HG03196 (cell line): ENCODE measurements around the gene GRAMD2B.

Experiments used
- ATAC-seq: cut with Tn5 transposase; IDR thresholded peaks from one replicate; pipeline ENCODE4 v1.9.1; 2021; ENCODE audit not compliant: unreplicated experiment

GRAMD2B gene

DNA sequence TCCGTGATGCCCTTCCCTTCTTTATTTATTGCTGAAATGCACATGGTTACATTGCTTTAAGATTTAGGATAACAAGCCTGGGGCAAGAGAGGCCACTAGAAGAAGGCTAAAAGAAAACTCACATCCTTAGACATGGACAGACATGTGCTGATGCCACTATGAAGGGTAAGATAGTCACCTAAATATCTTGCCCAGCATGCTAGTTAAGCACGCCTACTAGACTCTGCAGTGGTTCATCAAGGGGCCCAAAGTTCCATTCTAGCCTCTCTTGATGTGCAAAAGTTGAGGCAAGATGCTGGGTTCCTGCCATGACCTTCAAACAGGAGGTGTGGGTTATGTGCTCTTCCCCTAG lies 49.3 kb downstream of the GRAMD2B start:
- ATAC-seq: no peak

DNA sequence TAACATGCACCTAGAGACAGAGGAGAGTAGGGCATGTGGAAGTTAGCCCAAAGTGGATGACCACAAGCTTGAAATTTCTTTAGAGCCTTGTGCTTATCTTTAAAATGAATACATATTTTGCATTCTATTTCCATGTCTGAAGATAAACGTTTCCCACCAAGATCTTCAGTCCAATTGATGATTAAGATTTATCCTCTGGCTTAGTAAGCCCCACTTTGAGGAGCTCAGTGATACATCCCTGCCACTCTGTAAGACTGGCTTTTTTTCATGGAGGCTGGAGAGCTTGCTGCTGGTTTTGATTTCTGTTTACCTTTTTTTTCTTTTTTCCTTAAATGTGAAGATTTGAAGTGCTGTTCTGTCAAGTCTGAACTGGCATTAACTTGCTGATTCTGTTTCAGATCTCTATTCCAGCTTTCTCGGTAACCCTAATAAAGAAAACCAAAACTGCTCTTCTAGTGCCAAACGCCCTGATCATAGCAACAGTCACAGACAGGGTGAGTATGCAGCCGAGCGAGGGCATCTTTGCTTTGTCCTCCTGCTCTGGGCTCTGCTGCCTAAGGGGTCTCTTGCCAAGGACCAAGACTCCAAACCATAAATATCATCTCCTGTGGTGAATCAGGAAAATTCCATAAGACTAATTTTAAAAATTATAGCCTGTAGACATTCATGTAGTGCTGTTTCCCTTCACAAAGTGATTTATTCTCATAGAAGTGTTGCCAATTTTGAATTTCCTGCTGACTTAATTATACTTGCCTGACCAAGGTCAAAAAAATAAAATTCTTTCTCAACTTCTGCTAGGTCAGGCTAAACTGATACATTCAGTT lies 54.3 kb downstream of the GRAMD2B start:
- no peak for ATAC-seq

DNA sequence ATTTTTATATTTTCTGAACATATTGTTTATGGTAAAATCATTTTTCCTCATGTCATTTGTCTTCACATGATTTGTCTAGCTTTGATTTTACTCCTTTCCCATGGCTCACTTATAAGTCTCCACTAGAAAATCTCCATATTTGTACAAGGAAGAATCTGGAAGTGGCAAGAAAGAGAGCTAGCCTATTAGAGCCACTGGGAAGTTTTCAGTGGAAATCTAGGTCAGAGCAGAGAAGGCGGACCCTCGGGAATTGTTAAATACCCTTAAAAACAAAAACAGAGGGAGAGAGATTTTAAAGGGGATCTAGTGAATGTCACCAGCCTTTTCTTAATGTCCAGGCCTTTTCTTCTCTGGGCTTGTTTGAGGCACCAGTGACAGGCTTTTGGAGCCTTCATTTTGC lies 56.6 kb downstream of the GRAMD2B start:
- no peak for ATAC-seq

DNA sequence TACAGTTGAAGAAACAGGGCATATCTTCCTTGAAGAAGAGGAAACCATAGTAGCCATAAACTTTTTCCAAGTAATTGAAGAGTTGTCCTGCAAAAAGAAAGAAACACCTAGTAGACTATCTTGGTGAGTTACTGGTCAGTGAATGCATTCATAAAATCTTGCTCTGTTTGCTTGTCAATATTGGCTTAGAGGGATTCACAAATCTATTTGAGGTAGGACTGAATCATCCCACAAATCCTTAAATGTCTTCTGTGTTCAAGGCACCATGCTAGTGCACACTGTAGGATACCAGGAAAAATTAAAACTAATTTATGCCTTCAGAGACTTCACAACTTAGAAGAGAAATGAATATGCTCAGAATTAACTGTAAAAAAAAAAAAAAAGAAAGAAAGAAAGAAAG lies 57.6 kb downstream of the GRAMD2B start:
- ATAC-seq: no peak

DNA sequence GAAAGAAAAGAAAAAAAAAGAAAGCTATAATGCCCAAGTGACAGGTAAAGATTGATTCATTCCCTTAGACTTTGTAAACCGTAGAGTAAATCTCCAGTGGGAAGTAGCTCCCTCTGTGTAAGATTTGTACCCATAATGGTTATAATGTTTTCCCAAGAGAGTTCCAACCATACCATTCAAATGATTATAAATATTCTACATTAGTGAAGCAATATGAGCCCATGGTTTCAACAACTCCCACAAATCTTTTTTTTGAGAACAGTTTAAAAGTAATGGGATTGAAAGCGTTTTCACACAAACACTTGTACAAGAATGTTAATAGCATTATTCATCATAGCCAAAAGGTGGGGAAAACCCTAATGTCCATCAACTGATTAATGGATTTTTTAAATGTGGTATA lies 58.0 kb downstream of the GRAMD2B start:
- no peak for ATAC-seq

DNA sequence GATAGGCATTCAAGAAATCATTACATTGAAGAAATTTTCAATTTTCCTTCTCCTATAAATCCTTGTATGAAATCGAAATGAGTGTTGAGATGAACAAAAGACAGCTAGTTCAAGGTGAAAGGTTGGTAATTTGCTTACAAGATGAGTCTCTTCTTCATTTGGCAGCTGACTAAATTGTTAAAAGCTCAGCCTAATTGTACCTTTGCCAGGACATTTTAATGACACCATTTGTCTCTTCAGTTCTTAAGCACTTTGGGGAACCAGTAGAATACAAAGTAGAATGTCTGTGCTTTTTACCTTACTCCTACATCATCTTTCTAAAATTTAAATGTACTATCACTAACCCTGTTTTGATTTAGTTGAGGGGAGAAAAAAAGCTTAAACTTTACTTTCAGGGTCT lies 59.4 kb downstream of the GRAMD2B start:
- no peak for ATAC-seq

DNA sequence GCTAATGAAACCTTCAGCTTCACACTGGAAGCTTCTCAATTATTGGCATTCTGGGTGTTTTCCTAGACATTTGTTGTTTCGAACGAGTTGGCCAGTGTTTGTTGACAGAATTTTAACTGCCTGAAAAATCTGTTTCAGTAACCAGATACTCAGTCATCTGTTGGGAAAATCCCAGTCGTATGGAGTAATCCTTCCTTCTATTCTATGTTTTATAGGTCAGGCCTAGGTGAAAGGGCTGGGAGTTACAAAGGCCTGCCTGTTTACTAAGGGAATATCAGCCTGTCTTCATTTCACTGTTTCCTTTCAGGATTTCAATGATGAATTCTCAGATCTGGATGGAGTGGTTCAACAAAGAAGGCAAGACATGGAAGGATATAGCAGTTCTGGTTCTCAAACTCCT lies 59.9 kb downstream of the GRAMD2B start:
- no peak for ATAC-seq

DNA sequence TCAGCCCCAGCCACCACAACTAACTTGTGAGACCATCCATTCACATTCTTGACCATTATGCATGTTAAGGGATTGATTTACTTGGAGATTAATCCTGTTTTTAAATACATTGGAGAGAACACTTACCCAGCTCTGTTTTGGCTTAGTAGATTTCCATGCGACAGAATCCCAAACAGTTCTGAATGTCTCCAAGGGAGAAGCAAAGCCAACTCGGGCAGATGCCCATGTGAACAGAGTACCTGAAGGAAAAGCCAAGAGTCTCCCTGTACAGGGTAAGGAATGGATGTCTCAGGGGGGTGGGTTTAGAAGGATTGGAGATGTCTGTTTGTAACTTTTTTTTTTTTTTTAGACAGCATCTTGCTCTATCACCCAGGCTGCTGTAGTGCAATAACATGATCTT lies 61.0 kb downstream of the GRAMD2B start:
- ATAC-seq: no peak

DNA sequence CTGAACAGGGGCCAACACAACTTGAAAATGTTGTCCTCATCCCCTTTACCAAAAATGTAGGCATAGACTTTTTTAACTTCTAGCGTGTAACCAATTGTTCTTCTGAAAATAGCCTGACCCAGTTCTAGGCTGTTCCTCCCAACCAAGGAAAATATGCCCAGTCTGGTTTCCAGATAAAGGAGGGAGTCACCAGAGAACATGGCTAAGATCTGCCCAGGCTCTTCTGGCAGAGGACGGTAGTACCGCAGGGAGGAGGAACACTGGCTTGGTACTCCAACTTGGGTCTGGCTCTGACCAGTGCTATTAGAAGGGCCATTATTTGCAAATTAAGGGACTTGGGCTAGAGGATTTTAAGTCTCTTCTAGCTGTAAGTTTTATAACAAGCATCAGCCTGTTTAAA lies 63.1 kb downstream of the GRAMD2B start:
- no peak for ATAC-seq

DNA sequence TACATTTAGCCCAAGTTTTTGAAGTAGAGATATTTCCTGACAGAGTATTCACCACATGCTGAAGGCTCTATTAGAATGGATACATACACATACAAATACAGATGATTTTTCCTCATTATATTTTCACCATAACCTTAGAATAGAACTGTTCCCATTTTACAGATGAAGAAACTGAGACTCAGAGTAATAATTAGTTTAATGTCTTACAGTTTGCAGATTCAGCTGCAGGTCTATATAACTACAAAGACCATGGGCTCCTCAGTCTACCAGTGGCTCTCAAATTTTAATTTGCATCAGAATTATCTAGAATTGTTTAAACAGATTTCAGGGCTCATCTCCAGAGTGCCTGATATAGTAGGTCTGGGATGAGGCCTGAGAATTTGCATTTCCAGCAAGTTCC lies 64.4 kb downstream of the GRAMD2B start:
- ATAC-seq: no peak

DNA sequence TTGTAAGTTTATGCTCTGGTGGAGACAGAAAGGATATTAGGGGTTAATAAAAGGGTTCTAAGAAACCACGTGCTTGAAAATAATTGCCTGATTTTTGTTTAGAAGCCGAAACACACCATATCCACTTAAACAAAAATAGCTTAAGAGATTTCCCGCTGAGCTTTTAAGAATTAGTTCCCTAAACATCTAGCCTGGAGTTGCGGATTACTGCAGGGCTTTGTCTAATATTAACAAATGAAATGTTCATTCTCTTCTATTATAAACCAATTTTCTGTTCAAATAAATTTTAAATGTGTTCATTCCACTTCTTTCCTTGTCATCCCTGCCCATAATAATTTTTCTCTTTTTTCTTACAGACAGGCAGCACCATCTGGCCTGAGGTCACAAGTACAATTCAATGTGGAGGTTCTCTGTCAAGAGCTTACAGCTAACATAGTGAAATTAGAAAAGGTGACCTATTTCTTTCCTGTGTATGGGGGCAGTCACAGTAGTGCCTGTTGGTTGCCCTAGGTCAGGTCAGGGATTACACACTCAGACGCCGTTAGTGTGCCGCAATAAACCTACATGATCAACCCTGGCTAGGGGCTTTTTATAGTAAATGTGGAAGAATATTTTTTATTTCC lies 65.3 kb downstream of the GRAMD2B start:
- no peak for ATAC-seq

DNA sequence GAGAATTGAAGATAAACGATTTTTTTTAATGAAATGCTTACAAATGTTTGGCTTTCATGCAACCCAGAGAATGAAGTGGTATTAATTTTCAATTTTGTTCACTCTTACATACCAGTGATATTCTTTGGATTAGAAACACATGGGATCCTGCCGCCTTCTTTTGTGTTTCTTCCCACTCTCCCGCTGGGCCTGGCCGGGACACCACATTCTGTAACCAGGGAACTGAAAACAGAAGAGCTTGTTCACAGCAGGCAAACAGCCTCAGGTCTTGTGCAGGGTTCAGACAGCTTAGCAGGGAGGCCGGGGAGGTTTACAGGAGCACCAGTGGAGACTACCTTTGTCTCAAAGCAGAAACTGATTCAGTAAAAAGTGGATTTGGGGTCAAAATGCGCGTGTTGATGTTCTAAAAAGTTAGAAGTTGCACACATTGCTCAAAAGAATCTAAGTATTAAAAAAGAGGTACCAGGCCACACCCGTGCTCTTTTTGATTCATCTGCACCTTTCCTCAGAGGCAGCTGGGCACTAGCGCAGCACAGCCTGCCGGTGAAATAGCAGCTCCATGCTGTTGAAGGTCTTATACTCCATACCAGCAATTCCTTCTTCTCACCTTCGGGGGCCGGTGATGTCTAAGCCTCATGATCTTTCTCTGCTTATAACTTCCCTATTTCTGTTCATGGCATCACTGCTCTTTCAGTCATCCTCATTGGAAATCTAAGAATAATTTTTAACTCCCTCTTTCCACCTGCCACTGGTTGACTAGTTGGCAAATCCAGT lies 67.1 kb downstream of the GRAMD2B start:
- ATAC-seq: no peak

DNA sequence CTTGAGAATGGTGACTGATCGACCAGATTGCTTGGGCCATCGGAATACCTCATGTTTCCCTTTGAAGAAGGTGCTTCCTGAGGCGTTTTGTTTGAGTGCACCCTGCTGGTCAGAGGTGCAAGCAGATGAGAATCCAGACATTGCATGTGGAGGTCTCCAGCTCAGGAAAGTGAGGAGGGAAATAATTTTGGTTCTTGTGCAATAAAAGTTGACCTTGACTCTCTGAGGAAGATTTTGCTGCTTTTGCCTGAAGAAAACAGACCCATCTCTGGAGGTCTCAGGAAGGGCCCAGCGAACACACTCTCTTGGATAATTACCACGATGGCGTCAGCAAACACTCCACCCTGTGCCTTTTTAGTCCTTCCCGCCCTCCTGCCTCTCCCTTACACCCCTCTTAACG lies 69.7 kb downstream of the GRAMD2B start:
- ATAC-seq: no peak

DNA sequence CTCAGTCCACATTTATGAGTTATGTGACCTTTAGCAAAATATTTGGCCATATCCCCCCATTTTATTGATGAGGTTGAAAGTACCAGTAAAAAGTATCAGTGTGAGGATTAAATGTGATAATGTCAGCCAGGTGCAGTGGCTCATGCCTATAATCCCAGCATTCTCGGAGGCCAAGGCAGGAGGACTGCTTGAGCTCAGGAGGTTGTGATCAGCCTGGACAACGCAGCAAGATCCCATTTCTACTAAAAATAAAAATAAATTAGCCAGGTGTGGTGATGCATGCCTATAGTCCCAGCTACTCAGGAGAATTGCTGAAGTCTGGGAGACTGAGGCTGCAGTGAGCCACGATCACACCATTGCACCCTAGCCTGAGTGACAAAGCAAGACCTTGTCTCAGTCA lies 71.2 kb downstream of the GRAMD2B start:
- no peak for ATAC-seq

DNA sequence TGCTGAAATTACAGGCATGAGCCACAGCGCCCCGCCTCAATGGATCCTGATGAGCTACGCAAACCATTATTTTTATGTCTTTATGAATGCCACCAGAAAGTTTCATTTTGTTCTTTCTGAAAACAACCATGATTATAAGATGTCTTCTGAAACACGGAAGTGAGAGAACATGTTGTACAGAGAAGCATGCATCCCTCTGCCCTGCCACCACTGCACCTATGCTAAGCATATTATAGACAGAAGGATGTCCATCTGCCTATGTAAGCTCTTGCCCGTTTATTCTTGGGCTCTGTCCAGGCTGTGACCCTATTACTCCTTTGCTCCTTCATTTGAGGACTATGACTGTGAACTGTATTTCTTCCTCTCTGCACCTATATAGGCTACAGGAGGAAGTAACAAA lies 74.3 kb downstream of the GRAMD2B start:
- no peak for ATAC-seq

DNA sequence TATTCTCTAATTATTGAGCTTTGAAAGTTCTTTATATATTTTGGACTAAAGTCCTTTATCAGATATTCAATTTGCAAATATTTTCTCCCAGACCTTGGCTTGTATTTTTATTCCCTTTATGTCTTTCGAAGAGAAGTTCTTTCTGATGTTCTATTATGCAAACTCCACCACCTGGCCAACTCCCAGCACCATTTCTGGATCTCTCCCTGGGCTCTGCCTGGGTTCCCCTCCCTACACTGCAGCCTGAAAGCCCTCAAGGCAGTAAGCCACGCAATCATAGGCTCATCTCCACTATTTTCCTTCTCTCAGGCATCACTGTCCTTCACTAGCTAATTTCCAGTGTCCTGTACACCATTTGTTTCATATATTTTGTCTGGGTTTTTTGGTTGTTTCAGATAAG lies 76.1 kb downstream of the GRAMD2B start:
- no peak for ATAC-seq

DNA sequence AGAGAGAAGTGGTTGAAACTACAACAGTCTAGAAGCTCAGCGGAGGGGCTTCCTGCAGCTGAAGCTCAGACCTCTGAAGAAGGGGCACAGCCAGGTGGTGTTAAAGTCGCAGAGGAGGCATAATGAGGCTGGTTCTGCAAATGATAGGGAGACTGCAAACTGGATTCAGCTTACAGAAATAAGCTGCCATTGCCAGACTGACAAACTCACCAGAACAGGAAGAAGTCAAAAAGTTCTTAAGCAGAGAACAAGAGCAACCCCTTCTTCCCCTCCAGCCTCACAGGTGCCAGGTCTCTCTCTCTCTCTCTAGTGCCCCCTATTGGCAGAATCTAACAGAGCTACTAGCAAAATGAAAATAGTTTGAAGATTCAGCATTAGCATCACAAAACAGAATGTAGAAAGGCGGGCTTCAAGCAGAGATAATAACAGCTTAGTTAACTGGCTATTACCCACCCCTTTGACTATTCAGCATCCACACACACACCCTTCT lies 76.7 kb downstream of the GRAMD2B start:
- peak; percentile 65 for ATAC-seq

DNA sequence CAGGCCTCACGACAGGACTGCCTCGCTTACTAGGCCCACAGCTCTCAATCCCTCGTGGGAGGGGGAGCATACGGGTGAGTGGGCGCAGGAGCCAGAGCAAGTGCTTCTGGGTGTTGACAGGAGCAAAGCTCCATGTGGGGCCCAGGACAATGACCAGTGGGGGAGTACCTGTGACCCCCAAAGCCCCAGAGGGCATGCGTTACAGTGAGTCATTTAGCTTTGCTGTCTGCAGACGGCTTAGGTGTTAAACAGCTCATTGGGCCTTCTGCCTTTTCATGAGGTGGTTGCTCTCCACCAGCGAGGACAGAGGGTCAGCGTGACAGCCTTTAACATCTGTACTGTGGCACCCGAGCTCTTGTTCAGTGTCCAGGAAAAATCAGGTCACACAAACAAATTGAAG lies 78.2 kb downstream of the GRAMD2B start:
- no peak for ATAC-seq

DNA sequence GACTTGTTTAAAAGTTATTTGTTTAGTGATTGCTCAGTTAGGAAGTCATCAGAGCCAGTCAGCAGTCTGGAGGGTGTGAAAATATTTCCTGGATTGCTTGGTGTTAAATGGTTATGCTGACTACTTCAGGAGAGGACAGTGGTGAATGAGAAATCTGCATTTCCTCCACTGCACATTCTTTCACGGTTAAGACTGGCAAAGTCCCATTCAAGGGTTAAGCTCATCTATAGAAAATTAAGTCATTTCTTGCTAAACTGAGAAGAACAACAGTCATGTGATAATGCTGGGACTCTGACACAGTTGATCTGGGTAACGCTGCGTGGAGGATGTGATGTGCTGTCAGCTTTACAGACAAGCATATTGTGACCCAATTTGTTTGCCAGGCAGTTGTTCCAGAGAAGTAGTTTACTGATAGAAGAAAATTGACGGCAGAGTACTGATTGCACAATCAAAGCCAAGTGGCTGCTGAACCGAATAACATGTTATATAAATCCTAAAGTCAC lies 80.4 kb downstream of the GRAMD2B start:
- ATAC-seq: no peak

DNA sequence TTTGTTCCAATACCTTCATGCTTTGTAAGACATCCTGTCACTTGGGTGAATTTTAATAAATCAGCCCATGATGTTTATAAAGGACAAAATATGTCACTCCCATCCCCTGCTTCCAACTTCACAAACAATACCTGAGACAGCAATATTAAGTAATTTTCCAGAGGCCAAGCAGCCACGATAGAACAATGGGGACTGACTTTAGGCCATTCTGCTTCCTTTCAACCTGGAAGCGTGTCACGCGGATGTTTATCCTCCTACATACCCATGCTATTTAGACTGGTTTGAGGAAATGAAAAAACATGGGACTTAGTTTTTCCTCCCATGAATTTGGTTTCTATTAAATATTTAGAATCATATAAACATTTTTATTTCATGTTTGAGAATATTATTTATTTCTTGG lies 82.9 kb downstream of the GRAMD2B start:
- no peak for ATAC-seq

DNA sequence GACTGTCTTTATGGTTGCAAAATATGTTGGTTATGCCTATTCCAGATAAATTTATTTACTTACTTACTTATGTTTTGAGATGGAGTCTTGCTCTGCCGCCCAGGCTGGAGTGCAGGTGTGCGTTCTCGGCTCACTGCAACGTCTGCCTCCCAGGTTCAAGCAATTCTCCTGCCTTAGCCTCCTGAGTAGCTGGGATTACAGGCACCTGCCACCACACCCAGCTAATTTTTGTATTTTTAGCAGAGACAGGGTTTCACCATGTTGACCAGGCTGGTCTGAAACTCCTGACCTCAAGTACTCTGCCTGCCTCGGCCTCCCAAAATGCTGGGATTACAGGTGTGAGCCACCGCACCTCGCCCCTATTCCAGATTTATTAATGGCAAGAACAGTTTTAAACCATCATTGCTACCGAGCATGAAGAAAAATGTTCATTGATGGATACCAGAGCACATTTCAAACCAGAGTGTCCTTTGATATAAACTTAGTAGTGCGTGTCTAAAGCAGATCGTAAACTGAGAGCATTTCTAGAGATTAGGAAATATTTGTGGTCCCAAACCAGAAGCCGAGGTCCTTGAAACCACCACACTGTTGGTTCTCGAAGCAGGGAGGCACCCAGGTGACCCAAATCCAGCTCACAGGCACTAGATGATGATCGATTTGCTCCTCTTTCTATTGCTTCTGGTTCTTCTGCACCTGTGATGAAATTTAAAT lies 85.2 kb downstream of the GRAMD2B start:
- no peak for ATAC-seq
